Amygdala (tissue), 56 donors: Measurements from ENCODE around the gene SLC13A4.
"Not testable (repeated sequence)": the region's sequence is repeated elsewhere in the genome, so short reads cannot be mapped to it uniquely, and the experiment has no call there.

ENCODE experiments used
- DNase-seq, 56 donors: peaks; one replicate each; lab custom pipeline; 2025; lab: John Stamatoyannopoulos, UW

SLC13A4 gene

GRCh38 chr7:135639690-135640089 is 88.3 kb downstream of the SLC13A4 start:
- not testable (repeated sequence) for DNase-seq

- no peak for DNase-seq
Observed at GRCh38 chr7:135634191-135634878, 93.7 kb downstream of the SLC13A4 start.
